ENCODE data around the gene SLC17A2.

Gene SLC17A2

DNA sequence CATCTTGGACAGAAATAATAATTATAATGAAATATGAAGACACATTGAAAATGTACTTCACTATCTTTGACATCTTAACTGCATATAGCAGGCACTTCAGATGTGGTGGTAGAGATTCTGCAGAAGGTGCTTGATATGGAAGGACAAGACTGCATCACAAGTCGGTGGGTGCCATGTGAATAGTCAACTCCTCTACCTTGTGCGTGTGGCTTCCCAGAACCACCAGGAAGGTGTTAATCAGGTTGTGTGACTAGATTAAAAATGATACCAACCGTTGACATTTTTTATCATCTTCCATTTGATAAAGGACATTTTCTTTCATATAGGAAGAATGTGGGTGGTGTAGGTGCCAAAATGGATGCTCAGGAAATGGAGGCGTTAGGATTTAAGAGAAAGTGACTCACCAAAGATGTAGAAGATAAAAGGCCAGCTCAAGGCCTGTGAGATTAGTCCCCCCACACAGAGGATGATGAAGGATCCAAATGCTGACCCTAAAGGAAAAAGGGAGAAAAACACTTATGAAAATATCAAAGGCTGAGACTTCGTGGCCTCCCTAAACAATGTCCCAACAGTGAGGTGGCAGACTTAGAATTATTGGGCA is 12.3 kb downstream of the SLC17A2 start:
- no peak overlapping the region for H3K4me3 ChIP-seq (ENCODE audit: low read depth, low read length)
- TF ChIP-seq, protein P1, sequence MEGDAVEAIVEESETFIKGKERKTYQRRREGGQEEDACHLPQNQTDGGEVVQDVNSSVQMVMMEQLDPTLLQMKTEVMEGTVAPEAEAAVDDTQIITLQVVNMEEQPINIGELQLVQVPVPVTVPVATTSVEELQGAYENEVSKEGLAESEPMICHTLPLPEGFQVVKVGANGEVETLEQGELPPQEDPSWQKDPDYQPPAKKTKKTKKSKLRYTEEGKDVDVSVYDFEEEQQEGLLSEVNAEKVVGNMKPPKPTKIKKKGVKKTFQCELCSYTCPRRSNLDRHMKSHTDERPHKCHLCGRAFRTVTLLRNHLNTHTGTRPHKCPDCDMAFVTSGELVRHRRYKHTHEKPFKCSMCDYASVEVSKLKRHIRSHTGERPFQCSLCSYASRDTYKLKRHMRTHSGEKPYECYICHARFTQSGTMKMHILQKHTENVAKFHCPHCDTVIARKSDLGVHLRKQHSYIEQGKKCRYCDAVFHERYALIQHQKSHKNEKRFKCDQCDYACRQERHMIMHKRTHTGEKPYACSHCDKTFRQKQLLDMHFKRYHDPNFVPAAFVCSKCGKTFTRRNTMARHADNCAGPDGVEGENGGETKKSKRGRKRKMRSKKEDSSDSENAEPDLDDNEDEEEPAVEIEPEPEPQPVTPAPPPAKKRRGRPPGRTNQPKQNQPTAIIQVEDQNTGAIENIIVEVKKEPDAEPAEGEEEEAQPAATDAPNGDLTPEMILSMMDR (IDR thresholded peaks at IDR 0.05; ENCODE audit: low read depth, low read length), result no peak

DNA sequence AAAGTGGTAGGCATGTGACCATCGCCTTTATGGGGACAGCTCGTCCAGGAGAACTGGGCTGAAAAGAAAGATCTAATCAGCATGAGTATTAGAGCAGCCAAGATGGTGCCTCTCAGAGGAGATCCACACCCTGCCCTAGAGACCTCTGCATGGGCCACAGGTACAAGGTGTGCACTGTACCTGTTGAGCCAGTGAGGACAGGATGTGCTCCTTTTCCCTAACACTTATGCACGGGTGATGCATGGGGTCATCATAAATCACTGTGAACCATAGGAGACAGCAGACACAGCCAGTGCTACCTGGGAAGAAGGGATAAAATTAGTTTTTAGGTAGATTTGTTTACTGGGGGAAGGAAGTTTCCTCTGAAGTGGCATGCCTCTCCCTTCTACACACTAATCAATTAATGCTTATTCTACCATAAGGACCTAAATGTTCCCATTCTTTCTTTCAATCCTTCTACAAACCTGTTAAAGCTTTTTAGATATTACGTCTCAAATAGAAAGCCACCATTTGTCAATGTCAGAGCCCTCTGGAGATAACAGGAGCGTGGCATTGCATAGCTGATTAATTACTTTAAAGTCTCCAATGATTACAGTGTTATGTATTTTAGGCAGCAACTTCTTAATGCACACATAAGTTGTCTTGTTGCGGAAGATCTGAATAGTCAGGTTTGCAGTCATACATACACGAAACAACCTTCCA is 13.6 kb downstream of the SLC17A2 start:
- no peak overlapping the region for H3K4me3 ChIP-seq (ENCODE audit: low read depth, low read length)
- TF ChIP-seq, protein P1 (IDR thresholded peaks at IDR 0.05; ENCODE audit: low read depth, low read length), result no peak

DNA sequence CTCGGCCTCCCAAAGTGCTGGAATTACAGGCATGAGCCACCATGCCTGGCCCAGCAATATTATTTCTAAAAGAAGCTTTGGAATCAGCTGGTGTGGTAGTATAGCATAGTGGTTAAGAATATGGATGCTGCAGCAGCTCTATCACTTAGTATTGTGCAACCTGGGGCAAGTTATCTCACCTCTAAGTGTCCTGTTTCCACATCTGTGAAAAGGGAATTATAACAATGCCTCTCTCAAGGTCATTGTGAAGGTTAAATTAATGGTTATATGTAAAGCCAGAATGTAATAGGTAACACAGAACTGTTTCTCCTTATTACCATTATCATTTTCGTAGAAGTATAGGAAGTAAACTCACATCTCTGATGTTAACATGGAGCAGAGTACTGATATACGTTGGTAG is 14.2 kb downstream of the SLC17A2 start:
- no peak overlapping the region for H3K4me3 ChIP-seq (ENCODE audit: low read depth, low read length)
- TF ChIP-seq, protein P1 (IDR thresholded peaks at IDR 0.05; ENCODE audit: low read depth, low read length), result no peak

DNA sequence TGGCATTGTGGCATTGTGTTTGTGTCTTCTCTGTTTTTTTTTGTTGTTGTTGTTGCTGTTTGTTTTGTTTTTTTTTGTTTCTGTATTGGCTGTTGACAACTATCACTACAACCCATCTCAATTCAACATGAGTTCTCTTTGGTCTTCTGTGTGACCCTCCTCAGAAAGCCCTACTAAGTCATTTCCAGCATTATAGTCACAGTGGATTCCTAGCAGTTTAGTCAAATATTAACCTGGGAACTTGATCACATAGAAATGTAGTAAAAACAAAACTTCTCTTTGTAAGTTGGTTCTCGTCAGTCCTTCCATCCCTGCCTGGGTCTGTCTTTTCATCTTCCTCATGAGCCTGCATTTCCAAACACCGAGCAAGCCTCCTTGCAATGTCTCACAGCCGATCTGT is 16.8 kb downstream of the SLC17A2 start:
- H3K4me3 ChIP-seq (ENCODE audit: low read depth, low read length), result no peak overlapping the region
- TF ChIP-seq, protein P1 (IDR thresholded peaks at IDR 0.05; ENCODE audit: low read depth, low read length), result no peak

DNA sequence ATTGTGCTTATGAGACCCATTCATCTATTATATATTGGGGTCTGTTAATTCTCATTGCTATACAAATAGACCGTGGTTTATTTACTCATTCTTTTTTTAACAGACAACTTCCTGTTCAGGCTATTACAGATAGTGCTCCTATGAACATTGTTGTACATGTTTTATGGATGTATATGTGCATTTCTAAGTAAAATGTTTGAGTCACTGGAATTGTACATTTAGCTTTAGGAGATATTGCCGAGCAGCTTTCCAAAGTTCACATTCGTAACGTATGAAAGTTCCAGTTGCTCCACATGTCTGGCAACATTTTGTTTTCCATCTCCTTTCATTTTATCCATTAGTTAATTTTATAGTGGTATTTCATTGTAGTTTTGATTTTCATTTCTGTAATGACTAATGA is 19.1 kb downstream of the SLC17A2 start:
- TF ChIP-seq, protein P1 (IDR thresholded peaks at IDR 0.05; ENCODE audit: low read depth, low read length), result no peak
- H3K4me3 ChIP-seq (ENCODE audit: low read depth, low read length), result no peak overlapping the region

DNA sequence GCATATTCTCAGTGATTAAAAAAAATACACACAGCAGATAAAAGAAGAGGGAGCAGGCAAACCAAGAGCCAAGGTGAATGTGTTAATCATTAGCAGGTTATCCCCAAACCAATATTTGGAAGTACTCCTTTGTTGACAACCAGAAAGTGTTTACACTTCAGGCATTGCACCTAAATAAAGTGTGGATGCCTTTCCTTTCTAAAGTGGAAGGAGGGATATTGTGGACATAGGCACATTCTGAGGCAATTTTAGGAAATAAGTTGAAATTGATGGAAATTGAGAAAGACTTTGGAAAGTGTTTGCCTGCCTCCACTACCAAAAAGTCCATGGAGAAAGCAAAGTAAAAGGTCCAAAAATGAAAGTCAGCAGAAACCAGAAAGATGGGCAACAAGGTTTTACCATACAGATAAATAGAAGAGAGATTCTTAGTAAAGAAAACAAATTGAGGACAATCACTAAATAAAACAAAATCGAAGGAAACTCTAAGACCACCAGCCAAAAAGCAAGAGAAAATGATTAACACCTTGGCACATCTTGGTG is 22.9 kb downstream of the SLC17A2 start:
- TF ChIP-seq, protein P1 (IDR thresholded peaks at IDR 0.05; ENCODE audit: low read depth, low read length), result no peak

DNA sequence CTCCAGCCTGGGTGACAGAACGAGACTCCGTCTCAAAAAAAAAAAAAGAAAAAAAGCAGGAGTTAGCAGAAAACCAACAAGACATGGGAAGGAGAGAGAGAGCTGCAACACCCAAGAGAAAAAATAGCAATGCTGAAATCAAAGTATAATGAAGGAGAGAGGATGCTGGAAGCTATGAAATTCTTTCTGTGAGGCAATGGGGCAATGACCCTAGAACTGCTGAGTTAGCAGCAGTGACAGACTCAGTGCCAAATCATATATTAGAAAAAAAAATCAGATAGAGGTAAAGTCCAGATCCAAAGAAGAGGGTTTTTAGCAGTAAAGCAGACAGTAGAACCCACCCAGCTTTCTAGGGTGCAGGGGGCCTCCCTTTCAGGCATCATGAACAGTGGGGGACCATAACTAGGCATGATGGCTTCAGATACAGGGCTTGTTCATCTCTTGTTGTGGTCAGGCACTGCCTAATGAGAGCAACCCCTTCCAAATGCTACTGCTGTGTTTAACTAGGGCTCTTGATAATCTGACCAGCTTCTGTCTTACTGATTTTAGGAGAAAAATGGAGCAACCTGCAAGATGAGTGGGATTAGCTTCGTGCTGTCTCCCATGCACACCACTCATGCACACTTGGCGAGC is 26.9 kb downstream of the SLC17A2 start:
- TF ChIP-seq, protein P1 (IDR thresholded peaks at IDR 0.05; ENCODE audit: low read depth, low read length), result no peak

More for the DNA sequence above, 22.9 kb downstream of the SLC17A2 start:
- H3K4me3 ChIP-seq (ENCODE audit: low read depth, low read length), result no peak overlapping the region

More for the DNA sequence above, 26.9 kb downstream of the SLC17A2 start:
- no peak overlapping the region for H3K4me3 ChIP-seq (ENCODE audit: low read depth, low read length)

All from WI38 (cell line).